Lower leg skin (tissue), 4 donors: Measurements from ENCODE around the gene IL6. TPM values are rescaled to one million over a fixed set of nuclear protein-coding genes. Genes with fewer than 3 reads are reported as not detected.
"Not testable (repeated sequence)": the region's sequence is repeated elsewhere in the genome, so short reads cannot be mapped to it uniquely, and the experiment has no call there.

ENCODE experiments used
- DNase-seq, 2 donors: peaks; one replicate each; pipeline ENCODE4 v3.0.0-alpha.2; 2019; ENCODE audit warnings: low spot score in 2 of 2
- H3K4me3 ChIP-seq: fragments of 200-600 bp; sonication (generic); 2 replicates; pipeline ENCODE4 v1.5.1; 2017; ENCODE audit warnings: mild to moderate bottlenecking, low read depth; ENCODE audit not compliant: poor library complexity, severe bottlenecking
- CTCF ChIP-seq, 3 donors: fragments of 450-650 bp; IDR thresholded peaks; one replicate each; pipeline ENCODE4 v1.5.1; 2016; ENCODE audit warnings: antibody characterized with exemption in 3 of 3, mild to moderate bottlenecking in 3 of 3, moderate library complexity in 2 of 3
- POLR2A ChIP-seq, 2 donors: fragments of 450-650 bp; IDR thresholded peaks; one replicate each; pipeline ENCODE4 v1.6.1; 2016 to 2017; ENCODE audit warnings: antibody characterized with exemption in 2 of 2, mild to moderate bottlenecking in 1 of 2, moderate library complexity in 1 of 2
- WGBS, 2 donors: methylation state at CpG; one replicate each; pipeline ENCODE4 v1.1.5; 2018; 5-methylcytosine and 5-hydroxymethylcytosine counted together
- intact Hi-C: fragments of 100-400 bp; cut with DNase I; formaldehyde crosslinking; loops from one replicate; pipeline ENCODE4 v1.15.0; 2023; ENCODE audit warnings: low total_unique reads
- total RNA-seq, 4 donors: library from RNA; depleted of rRNA; stranded (reverse); fragments of >200 nt; gene quantifications; one replicate each; pipeline ENCODE4 v1.1.0, GENCODE V29; 2016

IL6 gene
- total RNA-seq, 4 donors from 2014 or later, result 1.7 to 9.1 TPM; not detected in 2

GRCh38 chr7:22765609-22766008, 38.6 kb downstream of the IL6 start:
- WGBS, 2 donors, result 69 to 77% methylated on average over 4 of the region's 4 CpGs
- DNase-seq, result no peak
- no peak overlapping the region for H3K4me3 ChIP-seq
- intact Hi-C loops, result no loop called here
- TF ChIP-seq CTCF (IDR thresholded peaks at IDR 0.05) (no peak), POLR2A (IDR thresholded peaks at IDR 0.05) (no peak)

- no peak for DNase-seq
- 65 to 84% methylated on average over 1 of the region's 1 CpG for WGBS, 2 donors
- no peak overlapping the region for H3K4me3 ChIP-seq
- TF ChIP-seq POLR2A (IDR thresholded peaks at IDR 0.05) (no peak), CTCF (IDR thresholded peaks at IDR 0.05) (no peak)
- intact Hi-C loops, result no loop called here
Observed at GRCh38 chr7:22771194-22771871, 44.3 kb downstream of the IL6 start.

GRCh38 chr7:22771872-22772228, 44.9 kb downstream of the IL6 start:
- no peak overlapping the region for H3K4me3 ChIP-seq
- intact Hi-C loops, result no loop called here
- TF ChIP-seq POLR2A (IDR thresholded peaks at IDR 0.05), result no peak
- TF ChIP-seq CTCF (IDR thresholded peaks at IDR 0.05), result no peak
- WGBS, 2 donors, result 46 to 78% methylated on average over 4 of the region's 4 CpGs
- no peak for DNase-seq

GRCh38 chr7:22772885-22773284, 45.9 kb downstream of the IL6 start:
- intact Hi-C loops, result no loop called here
- DNase-seq, result no peak
- 75 to 80% methylated on average over 4 of the region's 4 CpGs for WGBS, 2 donors
- H3K4me3 ChIP-seq, result no peak overlapping the region
- TF ChIP-seq POLR2A (IDR thresholded peaks at IDR 0.05) (no peak), CTCF (IDR thresholded peaks at IDR 0.05) (no peak)

GRCh38 chr7:22776964-22777363, 50.0 kb downstream of the IL6 start:
- no peak overlapping the region for H3K4me3 ChIP-seq
- intact Hi-C loops, result no loop called here
- 55 to 66% methylated on average over 4 of the region's 4 CpGs for WGBS, 2 donors
- TF ChIP-seq POLR2A (IDR thresholded peaks at IDR 0.05) (no peak), CTCF (IDR thresholded peaks at IDR 0.05) (no peak)
- DNase-seq, result no peak

- intact Hi-C loops, H3K4me3 ChIP-seq, DNase-seq: not testable (repeated sequence)
- 53 to 66% methylated on average over 4 of the region's 4 CpGs for WGBS, 2 donors
Observed at GRCh38 chr7:22779730-22780323, 52.8 kb downstream of the IL6 start.
